NCI-H2107 treated with DMSO at 0.1 percent for 48 hours (cell line): ENCODE results near the gene DNASE1L3.
"Not testable (repeated sequence)": the region's sequence is repeated elsewhere in the genome, so short reads cannot be mapped to it uniquely, and the experiment has no call there.

ENCODE experiments used
- DNase-seq: peaks from one replicate; lab custom pipeline; 2025; ENCODE audit not compliant: unreplicated experiment; lab: John Stamatoyannopoulos, UW

Gene DNASE1L3

GRCh38 chr3:58236527-58237237 lies 25.9 kb upstream of the DNASE1L3 start:
- DNase-seq, result no peak

GRCh38 chr3:58235970-58236369 lies 25.2 kb upstream of the DNASE1L3 start:
- DNase-seq, result no peak

- no peak for DNase-seq
Observed at GRCh38 chr3:58234516-58234931, 23.8 kb upstream of the DNASE1L3 start.

GRCh38 chr3:58231666-58232065 lies 20.9 kb upstream of the DNASE1L3 start:
- DNase-seq, result no peak

- no peak for DNase-seq
Observed at GRCh38 chr3:58230876-58231552, 20.2 kb upstream of the DNASE1L3 start.

GRCh38 chr3:58227933-58228332 lies 17.2 kb upstream of the DNASE1L3 start:
- not testable (repeated sequence) for DNase-seq

- DNase-seq, result no peak
Observed at GRCh38 chr3:58223855-58224254, 13.1 kb upstream of the DNASE1L3 start.

- DNase-seq, result no peak
Observed at GRCh38 chr3:58222161-58222724, 11.5 kb upstream of the DNASE1L3 start.

- no peak for DNase-seq
Observed at GRCh38 chr3:58218904-58219303, 8.1 kb upstream of the DNASE1L3 start.

- no peak for DNase-seq
Observed at GRCh38 chr3:58217209-58217811, 6.5 kb upstream of the DNASE1L3 start.

- no peak for DNase-seq
Observed at GRCh38 chr3:58216496-58217195, 5.9 kb upstream of the DNASE1L3 start.

GRCh38 chr3:58215317-58216025 lies 4.7 kb upstream of the DNASE1L3 start:
- no peak for DNase-seq

- DNase-seq, result no peak
Observed at GRCh38 chr3:58214484-58215316, 3.9 kb upstream of the DNASE1L3 start.

- DNase-seq, result no peak
Observed at GRCh38 chr3:58209933-58210332, 839 bp downstream of the DNASE1L3 start.

GRCh38 chr3:58207954-58208353 lies 2.8 kb downstream of the DNASE1L3 start:
- no peak for DNase-seq

- no peak for DNase-seq
Observed at GRCh38 chr3:58206406-58207011, 4.3 kb downstream of the DNASE1L3 start.

- DNase-seq, result no peak
Observed at GRCh38 chr3:58205981-58206380, 4.8 kb downstream of the DNASE1L3 start.

- no peak for DNase-seq
Observed at GRCh38 chr3:58204720-58205119, 6.1 kb downstream of the DNASE1L3 start.

- no peak for DNase-seq
Observed at GRCh38 chr3:58203541-58203940, 7.2 kb downstream of the DNASE1L3 start.
